ENCODE data around the gene CHP1.

GRCh38 chr15:41256103-41256502 is 25.0 kb downstream of the CHP1 start:
- TF ChIP-seq POLR2AphosphoS5 (IDR thresholded peaks at IDR 0.05) (no peak), CTCF (IDR thresholded peaks at IDR 0.05 in 8 of 11, conservative IDR thresholded peaks at IDR 0.05 in 3 of 11) (no peak), POLR2A (IDR thresholded peaks at IDR 0.05) (no peak)
